ENCODE results near the gene TMEM41B. TPM values are rescaled to one million over a fixed set of nuclear protein-coding genes. Genes with fewer than 3 reads are reported as not detected.
"Not testable (repeated sequence)": the region's sequence is repeated elsewhere in the genome, so short reads cannot be mapped to it uniquely, and the experiment has no call there.

The TMEM41B gene
- 18.9 TPM for total RNA-seq

DNA sequence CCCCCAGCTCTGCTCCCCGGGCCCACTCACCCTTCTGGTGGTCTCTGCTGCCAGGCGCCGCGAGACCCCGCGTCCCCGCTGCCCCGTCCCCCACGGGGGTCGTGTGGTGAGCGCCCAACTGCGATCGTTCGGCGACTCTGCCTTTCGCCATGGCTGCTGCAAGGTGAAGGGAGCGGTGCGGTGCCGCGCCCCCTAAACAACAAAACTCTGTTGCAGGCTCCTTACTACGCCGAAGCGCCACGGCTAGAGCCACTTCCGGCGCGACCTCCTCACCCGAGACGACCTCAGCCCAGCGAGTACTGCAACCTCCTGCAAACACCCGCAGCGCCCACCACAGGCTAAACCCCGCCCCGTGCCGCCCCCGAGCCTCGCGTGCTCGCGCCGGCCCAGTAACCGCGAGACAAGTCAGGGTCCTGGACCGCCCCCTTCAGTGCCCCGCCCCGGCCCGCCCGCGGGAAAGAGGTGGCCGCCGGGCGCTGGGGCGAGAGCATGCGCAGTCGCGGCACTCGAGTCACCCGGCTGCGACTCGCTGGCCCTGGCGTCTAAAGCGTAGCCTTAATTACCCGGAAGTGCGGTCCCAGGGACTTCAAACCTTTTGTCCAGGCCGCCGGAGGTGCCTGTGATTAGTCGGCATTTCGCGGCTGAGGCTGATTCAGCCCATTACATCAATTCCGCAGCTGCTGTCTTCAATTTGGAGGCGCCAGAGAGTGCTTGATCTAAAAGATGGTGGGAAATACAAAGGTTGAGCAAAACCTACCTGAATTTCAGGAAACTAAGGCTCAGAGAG, at the start of gene TMEM41B:
Gene TMEM41B (minus strand): TSS at position 303 of the 787 bp plus-strand sequence. CDS start 152 bp downstream, at position 151.
- peak within 1 kb of the TSS; percentile 84 for H3K27ac ChIP-seq
- TF ChIP-seq POLR2A (IDR thresholded peaks at IDR 0.05) (peak in 1 of 2 donors; percentile 30), POLR2AphosphoS5 (IDR thresholded peaks at IDR 0.05; ENCODE audit: insufficient read depth in 1 of 2, low read depth in 1 of 2) (peak; percentile 91 to 94)
- TF ChIP-seq, protein P1, sequence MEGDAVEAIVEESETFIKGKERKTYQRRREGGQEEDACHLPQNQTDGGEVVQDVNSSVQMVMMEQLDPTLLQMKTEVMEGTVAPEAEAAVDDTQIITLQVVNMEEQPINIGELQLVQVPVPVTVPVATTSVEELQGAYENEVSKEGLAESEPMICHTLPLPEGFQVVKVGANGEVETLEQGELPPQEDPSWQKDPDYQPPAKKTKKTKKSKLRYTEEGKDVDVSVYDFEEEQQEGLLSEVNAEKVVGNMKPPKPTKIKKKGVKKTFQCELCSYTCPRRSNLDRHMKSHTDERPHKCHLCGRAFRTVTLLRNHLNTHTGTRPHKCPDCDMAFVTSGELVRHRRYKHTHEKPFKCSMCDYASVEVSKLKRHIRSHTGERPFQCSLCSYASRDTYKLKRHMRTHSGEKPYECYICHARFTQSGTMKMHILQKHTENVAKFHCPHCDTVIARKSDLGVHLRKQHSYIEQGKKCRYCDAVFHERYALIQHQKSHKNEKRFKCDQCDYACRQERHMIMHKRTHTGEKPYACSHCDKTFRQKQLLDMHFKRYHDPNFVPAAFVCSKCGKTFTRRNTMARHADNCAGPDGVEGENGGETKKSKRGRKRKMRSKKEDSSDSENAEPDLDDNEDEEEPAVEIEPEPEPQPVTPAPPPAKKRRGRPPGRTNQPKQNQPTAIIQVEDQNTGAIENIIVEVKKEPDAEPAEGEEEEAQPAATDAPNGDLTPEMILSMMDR (IDR thresholded peaks at IDR 0.05) = no peak
- peak within 1 kb of the TSS; percentile 71 to 86 for H3K4me3 ChIP-seq
- no peaks in the 10 kb centered on the region for H3K27me3 ChIP-seq
- H3K4me1 ChIP-seq = peaks cover 35% of the 10 kb centered on the region
- intact Hi-C loops (cut with DNase I) = loop anchor here (10.0 kb wide), 1 partner anchor 70 kb away; the partner anchor contains the start of gene IPO7
- H3K36me3 ChIP-seq = no peaks in the 10 kb centered on the region
- H3K9me3 ChIP-seq = no peaks in the 10 kb centered on the region
- DNase-seq (ENCODE audit: extremely low spot score in 2 of 2) = peak; percentile 98

DNA sequence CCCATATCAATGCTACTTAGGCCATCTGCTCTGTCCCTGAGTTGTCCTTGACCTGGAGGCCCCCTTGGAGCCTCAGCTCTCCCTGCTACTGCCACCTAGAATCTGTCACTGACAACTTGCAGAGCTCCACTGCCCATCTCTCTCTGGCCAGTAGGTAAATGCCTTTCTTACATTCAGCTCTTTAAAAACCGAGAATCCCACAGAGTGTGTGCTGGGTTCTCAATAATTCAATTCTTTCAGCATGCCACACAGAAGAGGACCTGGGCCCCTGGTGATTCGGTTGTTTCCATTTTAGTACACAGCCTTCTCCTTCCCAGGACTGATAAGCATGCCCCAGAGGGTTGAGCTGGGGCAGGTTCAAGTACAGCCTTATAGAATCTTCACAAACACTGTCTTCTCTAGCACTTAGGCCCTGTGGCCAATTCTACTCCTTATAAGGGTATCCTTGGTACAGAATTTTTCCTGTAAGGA, 48.0 kb upstream of the TMEM41B start:
- H3K27ac ChIP-seq = peak overlapping the region; percentile 21
- intact Hi-C loops (cut with DNase I) = no loop called here
- TF ChIP-seq, protein P1 (IDR thresholded peaks at IDR 0.05) = no peak
- TF ChIP-seq POLR2AphosphoS5 (IDR thresholded peaks at IDR 0.05; ENCODE audit: insufficient read depth in 1 of 2, low read depth in 1 of 2) = no peak
- TF ChIP-seq POLR2A (IDR thresholded peaks at IDR 0.05) = no peak

DNA sequence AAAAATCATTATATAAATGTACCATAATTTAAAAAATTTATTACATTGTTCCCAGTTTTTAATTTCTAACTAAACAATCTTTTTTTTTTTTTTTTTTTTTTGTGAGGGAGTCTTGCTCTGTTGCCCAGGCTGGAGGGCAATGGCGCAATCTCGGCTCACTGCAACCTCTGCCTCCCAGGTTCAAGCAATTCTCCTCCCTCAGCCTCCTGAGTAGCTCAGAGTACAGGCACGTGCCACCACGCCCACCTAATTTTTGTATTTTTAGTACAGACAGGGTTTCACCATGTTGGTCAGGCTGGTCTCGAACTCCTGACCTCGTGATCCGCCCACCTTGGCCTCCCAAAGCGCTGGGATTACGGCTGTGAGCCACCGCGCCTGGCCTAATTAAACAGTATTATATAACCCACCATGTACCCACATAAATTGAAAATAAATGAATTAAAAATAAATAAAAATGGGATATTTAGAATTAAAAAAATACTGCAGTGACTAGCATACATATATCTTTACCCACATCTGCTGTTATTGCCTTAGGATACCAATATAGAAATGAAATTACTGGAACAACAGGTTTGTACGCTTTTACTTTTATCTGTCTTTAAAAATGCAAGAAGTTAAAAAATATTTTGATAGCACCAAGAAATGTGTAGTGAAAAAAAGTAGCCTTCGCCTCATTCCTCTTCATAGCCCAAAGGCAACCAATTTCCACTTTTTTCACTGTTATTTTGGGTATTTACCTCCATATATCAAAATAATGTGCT, 46.6 kb upstream of the TMEM41B start:
- intact Hi-C loops (cut with DNase I); DNase-seq (ENCODE audit: extremely low spot score in 2 of 2); H3K4me3 ChIP-seq; H3K36me3 ChIP-seq; H3K27ac ChIP-seq; H3K9me3 ChIP-seq; H3K27me3 ChIP-seq: not testable (repeated sequence)
- peaks cover 18% of the 10 kb centered on the region for H3K4me1 ChIP-seq

More for the DNA sequence above, 48.0 kb upstream of the TMEM41B start:
- Histone ChIP-seq H3K9me3 (no peaks in the 10 kb centered on the region), H3K4me3 (no peak overlapping the region), H3K4me1 (peaks cover 18% of the 10 kb centered on the region), H3K36me3 (no peaks in the 10 kb centered on the region), H3K27me3 (no peaks in the 10 kb centered on the region)
- no peak for DNase-seq (ENCODE audit: extremely low spot score in 2 of 2)

- H3K36me3 ChIP-seq = no peaks in the 10 kb centered on the region
- DNase-seq (ENCODE audit: extremely low spot score in 2 of 2) = no peak
- intact Hi-C loops (cut with DNase I) = no loop called here
Observed at GRCh38 chr11:9357041-9357440, 42.6 kb upstream of the TMEM41B start.

DNA sequence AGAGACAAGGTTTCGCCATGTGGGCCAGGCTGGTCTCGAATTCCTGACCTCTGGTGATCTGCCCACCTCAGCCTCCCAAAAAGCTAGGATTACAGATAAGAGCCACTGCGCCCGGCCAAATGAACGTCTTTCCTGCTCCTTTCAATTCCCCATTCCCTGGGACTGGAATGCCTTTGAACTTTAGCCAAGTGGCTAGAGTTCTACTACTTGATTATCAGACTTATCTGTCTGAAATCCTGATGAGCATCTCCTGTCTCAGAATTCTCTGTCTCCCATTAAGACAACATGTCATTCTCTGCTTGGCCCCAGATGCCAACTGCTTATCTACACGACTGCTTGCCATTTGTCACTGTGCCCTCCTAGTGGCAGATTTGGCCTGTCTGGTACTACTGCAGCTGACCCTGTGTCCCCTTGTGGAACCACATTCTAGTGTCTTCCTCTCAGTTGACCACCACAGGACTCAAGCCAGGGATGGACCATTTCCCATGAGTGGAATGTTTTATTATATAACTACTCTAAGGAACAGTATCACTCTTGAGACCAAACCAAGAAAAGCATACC, 37.0 kb upstream of the TMEM41B start:
- Histone ChIP-seq H3K36me3 (no peaks in the 10 kb centered on the region), H3K4me1 (no peaks in the 10 kb centered on the region), H3K27ac (no peak overlapping the region), H3K27me3 (no peaks in the 10 kb centered on the region), H3K4me3 (no peak overlapping the region), H3K9me3 (no peaks in the 10 kb centered on the region)
- intact Hi-C loops (cut with DNase I) = no loop called here
- no peak for TF ChIP-seq POLR2AphosphoS5 (IDR thresholded peaks at IDR 0.05; ENCODE audit: insufficient read depth in 1 of 2, low read depth in 1 of 2)
- no peak for TF ChIP-seq POLR2A (IDR thresholded peaks at IDR 0.05)
- TF ChIP-seq, protein P1 (IDR thresholded peaks at IDR 0.05) = no peak
- DNase-seq (ENCODE audit: extremely low spot score in 2 of 2) = no peak

More at GRCh38 chr11:9357041-9357440, 42.6 kb upstream of the TMEM41B start:
- H3K4me3 ChIP-seq = no peak overlapping the region
- H3K9me3 ChIP-seq = no peaks in the 10 kb centered on the region
- H3K27ac ChIP-seq = no peak overlapping the region
- H3K27me3 ChIP-seq = no peaks in the 10 kb centered on the region
- TF ChIP-seq POLR2AphosphoS5 (IDR thresholded peaks at IDR 0.05; ENCODE audit: insufficient read depth in 1 of 2, low read depth in 1 of 2) (no peak), POLR2A (IDR thresholded peaks at IDR 0.05) (no peak)
- TF ChIP-seq, protein P1 (IDR thresholded peaks at IDR 0.05) = no peak
- peaks cover 2% of the 10 kb centered on the region for H3K4me1 ChIP-seq

- H3K4me1 ChIP-seq; H3K27me3 ChIP-seq; H3K36me3 ChIP-seq; H3K4me3 ChIP-seq; H3K9me3 ChIP-seq; H3K27ac ChIP-seq; DNase-seq (ENCODE audit: extremely low spot score in 2 of 2); intact Hi-C loops (cut with DNase I): not testable (repeated sequence)
Observed at GRCh38 chr11:9347779-9348178, 33.4 kb upstream of the TMEM41B start.
